Naive thymus-derived CD4-positive, alpha-beta T cell (primary cell): ENCODE results near the gene RFTN2. TPM values are rescaled to one million over a fixed set of nuclear protein-coding genes. Genes with fewer than 3 reads are reported as not detected.

Experiments used
- ATAC-seq: fragments of 150-1000 bp; cut with Tn5 transposase; 2 replicates; pipeline ENCODE4 v1.10.0; 2021; ENCODE audit warnings: mild to moderate bottlenecking, moderate library complexity
- CTCF ChIA-PET: fragments of 350-600 bp; sonication (Branson Sonifier 250); formaldehyde crosslinking; loops from one replicate; lab custom pipeline; 2021; ENCODE audit warnings: antibody characterized with exemption; lab: Charles Lee
- POLR2A ChIA-PET: fragments of 350-600 bp; sonication (Branson Sonifier 250); formaldehyde crosslinking; loops from one replicate; lab custom pipeline; 2021; ENCODE audit warnings: antibody characterized with exemption, inconsistent platforms; lab: Charles Lee
- DNase-seq, 9 donors: peaks; one replicate each; pipeline versions ENCODE4 v3.0.0 to v3.0.0-alpha.2; 2020 to 2022; ENCODE audit warnings: mixed read lengths in 1 of 9
- H3K27ac ChIP-seq: one replicate; pipeline ENCODE4 v1.7.0; 2013; ENCODE audit warnings: mild to moderate bottlenecking, low read depth, low read length, moderate library complexity
- H3K27me3 ChIP-seq, 2 donors: one replicate each; pipeline ENCODE4 v1.7.0; 2013; ENCODE audit warnings: low read length in 2 of 2, mild to moderate bottlenecking in 2 of 2, moderate library complexity in 2 of 2; ENCODE audit not compliant: control insufficient read depth in 2 of 2, insufficient read depth in 2 of 2
- H3K36me3 ChIP-seq, 3 experiments: 1 replicate in 2 of 3; 2 replicates in 1 of 3; pipeline ENCODE4 v1.7.0; 2013; ENCODE audit warnings: low read length in 3 of 3, mild to moderate bottlenecking in 3 of 3, moderate library complexity in 1 of 3; ENCODE audit not compliant: insufficient read depth in 3 of 3, control insufficient read depth in 2 of 3
- H3K4me1 ChIP-seq, 2 donors: one replicate each; pipeline ENCODE4 v1.7.0; 2013; ENCODE audit warnings: low read length in 2 of 2, mild to moderate bottlenecking in 2 of 2, moderate library complexity in 1 of 2; ENCODE audit not compliant: control insufficient read depth in 2 of 2, insufficient read depth in 2 of 2
- H3K4me3 ChIP-seq: 2 replicates; pipeline ENCODE4 v1.7.0; 2013; ENCODE audit warnings: mild to moderate bottlenecking, low read length
- H3K9me3 ChIP-seq, 3 experiments: 1 replicate in 2 of 3; 2 replicates in 1 of 3; pipeline ENCODE4 v1.7.0; 2013; ENCODE audit warnings: low read length in 3 of 3; ENCODE audit not compliant: control insufficient read depth in 2 of 3
- H3K27ac Mint-ChIP-seq, 9 donors: one replicate each; pipeline ENCODE4 v1.8.0; 2020 to 2022; ENCODE audit warnings: mixed read lengths in 9 of 9, mild to moderate bottlenecking in 8 of 9, moderate library complexity in 5 of 9, inconsistent platforms in 2 of 9
- H3K27me3 Mint-ChIP-seq, 5 donors: one replicate each; pipeline ENCODE4 v1.8.0; 2021 to 2022; ENCODE audit warnings: mixed read lengths in 5 of 5, mild to moderate bottlenecking in 1 of 5
- H3K36me3 Mint-ChIP-seq, 5 donors: one replicate each; pipeline ENCODE4 v1.8.0; 2020 to 2022; ENCODE audit warnings: mixed read lengths in 5 of 5, mild to moderate bottlenecking in 3 of 5, inconsistent platforms in 1 of 5
- H3K4me1 Mint-ChIP-seq, 7 donors: one replicate each; pipeline ENCODE4 v1.8.0; 2020 to 2022; ENCODE audit warnings: mixed read lengths in 7 of 7, mild to moderate bottlenecking in 3 of 7, inconsistent platforms in 1 of 7
- H3K4me3 Mint-ChIP-seq, 10 donors: one replicate each; pipeline ENCODE4 v1.8.0; 2020 to 2022; ENCODE audit warnings: mild to moderate bottlenecking in 10 of 10, mixed read lengths in 10 of 10, moderate library complexity in 6 of 10, inconsistent platforms in 2 of 10
- H3K9me3 Mint-ChIP-seq, 11 donors: one replicate each; pipeline ENCODE4 v1.8.0; 2020 to 2022; ENCODE audit warnings: mixed read lengths in 11 of 11, mild to moderate bottlenecking in 4 of 11, inconsistent platforms in 1 of 11, moderate library complexity in 1 of 11
- intact Hi-C, 2 donors: fragments of 100-400 bp; cut with micrococcal nuclease; formaldehyde crosslinking; loops; one replicate each; pipeline ENCODE4 v1.15.1; 2023
- polyA plus RNA-seq, 2 donors: library from polyadenylated mRNA; unstranded; fragments of 300-500 nt; fragmentation: Illumina TruSeq; gene quantifications; one replicate each; pipeline ENCODE4 v1.2.3, GENCODE V29; 2021
- total RNA-seq, 6 experiments: library from RNA in 5 of 6; stranded (reverse) in 5 of 6; gene quantifications; 1 replicate in 5 of 6; 2 replicates in 1 of 6; pipeline ENCODE4 v1.2.3 and lab custom pipeline; 2021 to 2026

RFTN2 gene
- total and polyA plus RNA-seq, 7 experiments from 2014 or later: 0.12 to 0.64 (median 0.21) TPM; not detected in 4

DNA sequence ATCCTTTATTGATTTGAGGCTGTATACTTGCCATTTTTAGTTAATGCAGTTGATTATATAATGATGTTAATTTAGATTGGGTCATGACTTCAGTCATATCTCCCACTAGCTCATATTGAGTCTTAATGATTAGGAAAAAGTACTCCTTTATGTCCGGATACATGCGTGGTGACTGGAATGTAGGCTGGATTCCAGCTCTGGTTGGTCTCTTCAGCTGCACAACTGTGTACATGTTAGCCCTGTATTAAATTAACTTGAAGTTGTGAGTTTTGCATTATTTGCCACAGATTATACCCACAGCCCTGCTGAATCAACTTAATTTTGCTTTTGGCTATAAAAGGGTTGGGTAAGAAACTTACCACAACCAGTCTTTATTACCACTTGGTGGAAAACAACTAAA lies 137.0 kb downstream of the RFTN2 start:
- H3K27ac ChIP-seq: no peak overlapping the region
- ATAC-seq (no peak), DNase-seq (no peak)
- CTCF ChIA-PET: no interaction called here
- Mint-ChIP-seq H3K4me1 (peaks cover 14 to 55% (median 44%) of the 10 kb centered on the region in 7 donors), H3K27me3 (no peaks in the 10 kb centered on the region), H3K4me3 (no peak overlapping the region), H3K36me3 (peaks cover 5 to 67% (median 42%) of the 10 kb centered on the region in 5 donors), H3K27ac (peak overlapping the region in 7 of 9 donors; percentile 22 to 80 (median 62)), H3K9me3 (no peaks in the 10 kb centered on the region)
- H3K9me3 ChIP-seq: no peaks in the 10 kb centered on the region
- no peak overlapping the region for H3K4me3 ChIP-seq
- intact Hi-C loops: no loop called here
- peaks cover 0 to 5% of the 10 kb centered on the region in 2 donors for H3K4me1 ChIP-seq
- POLR2A ChIA-PET: interaction anchor here (1.2 kb wide), 1 partner anchor 38 kb away, joined by 4 read pairs; no protein-coding TSS in a partner anchor
- H3K27me3 ChIP-seq: no peaks in the 10 kb centered on the region
- H3K36me3 ChIP-seq: peaks cover 11 to 41% (median 14%) of the 10 kb centered on the region in 3 experiments

Other genes with a start within 250 kb of the RFTN2 start
- gene SF3B1, start 240.6 kb downstream of the RFTN2 start, total RNA-seq: 100 to 1,000 TPM; 330 to 737 (median 528) TPM
- 100 to 1,000 TPM; 130 to 145 TPM for gene SF3B1, start 240.6 kb downstream of the RFTN2 start, polyA plus RNA-seq
- 10 to 100 TPM; 22.9 to 57.2 (median 30.5) TPM for gene COQ10B, start 222.0 kb downstream of the RFTN2 start, total RNA-seq
- 10 to 100 TPM; 31.9 to 54.9 TPM for gene COQ10B, start 222.0 kb downstream of the RFTN2 start, polyA plus RNA-seq
- gene HSPD1, start 175.7 kb downstream of the RFTN2 start, total RNA-seq: 100 to 1,000 TPM; 127 to 276 (median 137) TPM
- 100 to 1,000 TPM; 103 to 116 TPM for gene HSPD1, start 175.7 kb downstream of the RFTN2 start, polyA plus RNA-seq
- gene HSPE1, start 175.2 kb downstream of the RFTN2 start, total RNA-seq: 100 to 1,000 TPM in 1 of 5 experiments, 10 to 100 TPM in 4; 46.3 to 127 (median 52.2) TPM
- 100 to 1,000 TPM; 134 to 137 TPM for gene HSPE1, start 175.2 kb downstream of the RFTN2 start, polyA plus RNA-seq
- 10 to 100 TPM; 16.1 to 22.5 (median 17.9) TPM for gene MOB4, start 159.5 kb downstream of the RFTN2 start, total RNA-seq
- 10 to 100 TPM; 18.6 to 39.6 TPM for gene MOB4, start 159.5 kb downstream of the RFTN2 start, polyA plus RNA-seq
- gene MARS2, start 29.8 kb upstream of the RFTN2 start, total RNA-seq: 10 to 100 TPM in 3 of 5 experiments, 1 to 10 TPM in 2; 8.8 to 15.4 (median 13.6) TPM
- gene MARS2, start 29.8 kb upstream of the RFTN2 start, polyA plus RNA-seq: 10 to 100 TPM in 1 of 2 donors, 1 to 10 TPM in 1; 7.7 to 10.0 TPM
- not detected for gene BOLL, start 109.7 kb upstream of the RFTN2 start, total RNA-seq
- under 1 TPM in 1 of 2 donors, not detected in 1; 0.08 TPM for gene BOLL, start 109.7 kb upstream of the RFTN2 start, polyA plus RNA-seq
- 10 to 100 TPM in 4 of 5 experiments, 1 to 10 TPM in 1; 1.8 to 33.7 (median 28.5) TPM for gene PLCL1, start 129.0 kb upstream of the RFTN2 start, total RNA-seq
- 10 to 100 TPM; 13.1 to 16.7 TPM for gene PLCL1, start 129.0 kb upstream of the RFTN2 start, polyA plus RNA-seq